SJCRH30 (cell line): Measurements from ENCODE around the gene MPPED1. TPM values are rescaled to one million over a fixed set of nuclear protein-coding genes. Genes with fewer than 3 reads are reported as not detected.

Experiments used
- DNase-seq, 2 experiments: peaks; one replicate each; pipeline ENCODE4 v3.0.0-alpha.2; 2015 to 2020
- H3K27ac ChIP-seq: fragments of 250-450 bp; sonication (Bioruptor Pico); 2 replicates; pipeline ENCODE4 v1.5.1; 2020; ENCODE audit warnings: mild to moderate bottlenecking, moderate library complexity
- H3K27me3 ChIP-seq: fragments of 250-450 bp; sonication (Bioruptor Pico); 2 replicates; pipeline ENCODE4 v1.5.1; 2020; ENCODE audit warnings: mild to moderate bottlenecking, moderate library complexity
- H3K36me3 ChIP-seq: fragments of 250-450 bp; sonication (Bioruptor Pico); 2 replicates; pipeline ENCODE4 v1.5.1; 2020; ENCODE audit warnings: mild to moderate bottlenecking, moderate library complexity
- H3K4me1 ChIP-seq: fragments of 250-450 bp; sonication (Bioruptor Pico); 2 replicates; pipeline ENCODE4 v1.5.1; 2020; ENCODE audit warnings: mild to moderate bottlenecking, moderate library complexity
- H3K4me3 ChIP-seq: fragments of 250-450 bp; sonication (Bioruptor Pico); 2 replicates; pipeline ENCODE4 v1.5.1; 2020; ENCODE audit warnings: mild to moderate bottlenecking, moderate library complexity
- H3K9me3 ChIP-seq: fragments of 250-450 bp; sonication (Bioruptor Pico); replicated peaks from 2 replicates; pipeline ENCODE4 v1.5.1; 2020; ENCODE audit warnings: mild to moderate bottlenecking, moderate library complexity
- total RNA-seq: library from RNA; depleted of rRNA; stranded (reverse); fragments of >200 nt; shearing (Covaris generic); gene quantifications from 2 replicates; pipeline ENCODE4 v1.2.3, GENCODE V29; 2014

The MPPED1 gene
- total RNA-seq, 1 experiment from 2014 or later: not detected

- DNase-seq: no peak
Measured at GRCh38 chr22:43516996-43517635, 105.3 kb downstream of the MPPED1 start.

GRCh38 chr22:43520632-43521039 lies 108.8 kb downstream of the MPPED1 start:
- DNase-seq: no peak
- Histone ChIP-seq H3K9me3 (no peaks in the 10 kb centered on the region), H3K27me3 (peaks cover 5% of the 10 kb centered on the region), H3K4me3 (no peak overlapping the region), H3K36me3 (no peaks in the 10 kb centered on the region), H3K27ac (no peak overlapping the region), H3K4me1 (no peaks in the 10 kb centered on the region)

More at GRCh38 chr22:43516996-43517635, 105.3 kb downstream of the MPPED1 start:
- H3K36me3 ChIP-seq: no peaks in the 10 kb centered on the region
- no peak overlapping the region for H3K27ac ChIP-seq
- no peaks in the 10 kb centered on the region for H3K4me1 ChIP-seq
- peaks cover 4% of the 10 kb centered on the region; the same call in 1 of the 2 replicates for H3K27me3 ChIP-seq
- H3K9me3 ChIP-seq: no peaks in the 10 kb centered on the region
- H3K4me3 ChIP-seq: no peak overlapping the region

GRCh38 chr22:43521716-43522115 lies 109.9 kb downstream of the MPPED1 start:
- Histone ChIP-seq H3K4me3 (no peak overlapping the region), H3K27ac (no peak overlapping the region), H3K36me3 (no peaks in the 10 kb centered on the region), H3K9me3 (no peaks in the 10 kb centered on the region), H3K27me3 (peaks cover 5% of the 10 kb centered on the region), H3K4me1 (no peaks in the 10 kb centered on the region)
- DNase-seq: no peak

- no peak overlapping the region for H3K4me3 ChIP-seq
- DNase-seq: no peak
- no peaks in the 10 kb centered on the region for H3K9me3 ChIP-seq
- H3K36me3 ChIP-seq: no peaks in the 10 kb centered on the region
- H3K27me3 ChIP-seq: peaks cover 5% of the 10 kb centered on the region
- no peak overlapping the region for H3K27ac ChIP-seq
- H3K4me1 ChIP-seq: no peaks in the 10 kb centered on the region
Measured at GRCh38 chr22:43526117-43526655, 114.4 kb downstream of the MPPED1 start.

- no peaks in the 10 kb centered on the region for H3K4me1 ChIP-seq
- no peak overlapping the region for H3K27ac ChIP-seq
Measured at GRCh38 chr22:43526946-43527345, 115.1 kb downstream of the MPPED1 start.

GRCh38 chr22:43528601-43529360 lies 117.0 kb downstream of the MPPED1 start:
- no peak overlapping the region for H3K4me3 ChIP-seq
- DNase-seq: no peak
- H3K4me1 ChIP-seq: no peaks in the 10 kb centered on the region
- H3K9me3 ChIP-seq: no peaks in the 10 kb centered on the region
- H3K27me3 ChIP-seq: peaks cover 5% of the 10 kb centered on the region
- no peaks in the 10 kb centered on the region for H3K36me3 ChIP-seq
- H3K27ac ChIP-seq: no peak overlapping the region

More at GRCh38 chr22:43526946-43527345, 115.1 kb downstream of the MPPED1 start:
- no peaks in the 10 kb centered on the region for H3K9me3 ChIP-seq
- no peak for DNase-seq
- peaks cover 5% of the 10 kb centered on the region for H3K27me3 ChIP-seq
- no peak overlapping the region for H3K4me3 ChIP-seq
- H3K36me3 ChIP-seq: no peaks in the 10 kb centered on the region

- Histone ChIP-seq H3K27me3 (peaks cover 5% of the 10 kb centered on the region; the same call in 1 of the 2 replicates), H3K4me1 (no peaks in the 10 kb centered on the region), H3K4me3 (no peak overlapping the region), H3K27ac (no peak overlapping the region), H3K9me3 (no peaks in the 10 kb centered on the region), H3K36me3 (no peaks in the 10 kb centered on the region)
- no peak for DNase-seq
Measured at GRCh38 chr22:43529461-43529860, 117.6 kb downstream of the MPPED1 start.

- Histone ChIP-seq H3K9me3 (no peaks in the 10 kb centered on the region), H3K27ac (no peak overlapping the region), H3K4me1 (no peaks in the 10 kb centered on the region), H3K27me3 (peaks cover 3% of the 10 kb centered on the region; the same call in 1 of the 2 replicates), H3K4me3 (no peak overlapping the region), H3K36me3 (no peaks in the 10 kb centered on the region)
- DNase-seq: no peak
Measured at GRCh38 chr22:43529934-43530333, 118.1 kb downstream of the MPPED1 start.

GRCh38 chr22:43530349-43531201 lies 118.8 kb downstream of the MPPED1 start:
- no peaks in the 10 kb centered on the region for H3K36me3 ChIP-seq
- H3K4me3 ChIP-seq: no peak overlapping the region
- no peaks in the 10 kb centered on the region; the same call in 1 of the 2 replicates for H3K27me3 ChIP-seq
- no peak for DNase-seq
- no peaks in the 10 kb centered on the region for H3K9me3 ChIP-seq
- H3K27ac ChIP-seq: no peak overlapping the region
- no peaks in the 10 kb centered on the region for H3K4me1 ChIP-seq

GRCh38 chr22:43531651-43532050 lies 119.8 kb downstream of the MPPED1 start:
- Histone ChIP-seq H3K27me3 (peaks cover 4% of the 10 kb centered on the region; the same call in 1 of the 2 replicates), H3K4me3 (no peak overlapping the region), H3K27ac (no peak overlapping the region), H3K9me3 (no peaks in the 10 kb centered on the region), H3K36me3 (no peaks in the 10 kb centered on the region), H3K4me1 (no peaks in the 10 kb centered on the region)
- DNase-seq: no peak

- peaks cover 4% of the 10 kb centered on the region; the same call in 1 of the 2 replicates for H3K27me3 ChIP-seq
- no peaks in the 10 kb centered on the region for H3K9me3 ChIP-seq
- no peak overlapping the region for H3K4me3 ChIP-seq
- DNase-seq: no peak
- no peak overlapping the region for H3K27ac ChIP-seq
- H3K36me3 ChIP-seq: no peaks in the 10 kb centered on the region
- H3K4me1 ChIP-seq: no peaks in the 10 kb centered on the region
Measured at GRCh38 chr22:43532301-43533155, 120.7 kb downstream of the MPPED1 start.

- H3K9me3 ChIP-seq: no peaks in the 10 kb centered on the region
- H3K4me1 ChIP-seq: no peaks in the 10 kb centered on the region
- no peak overlapping the region for H3K27ac ChIP-seq
- H3K27me3 ChIP-seq: peaks cover 4% of the 10 kb centered on the region; the same call in 1 of the 2 replicates
- H3K36me3 ChIP-seq: no peaks in the 10 kb centered on the region
- DNase-seq: no peak
- no peak overlapping the region for H3K4me3 ChIP-seq
Measured at GRCh38 chr22:43533156-43533530, 121.3 kb downstream of the MPPED1 start.

GRCh38 chr22:43533656-43534428 lies 122.0 kb downstream of the MPPED1 start:
- H3K9me3 ChIP-seq: no peaks in the 10 kb centered on the region
- H3K4me3 ChIP-seq: no peak overlapping the region
- no peak for DNase-seq
- no peaks in the 10 kb centered on the region for H3K36me3 ChIP-seq
- H3K4me1 ChIP-seq: no peaks in the 10 kb centered on the region
- no peak overlapping the region for H3K27ac ChIP-seq
- peaks cover 4% of the 10 kb centered on the region; the same call in 1 of the 2 replicates for H3K27me3 ChIP-seq
